IPS DF 4.7 (cell line): ENCODE data around the gene KLHL36.

Experiments used
- DNase-seq: peaks from one replicate; pipeline ENCODE4 v3.0.0-alpha.2; 2013; ENCODE audit warnings: low spot score; ENCODE audit errors: extremely low read depth

The KLHL36 gene

GRCh38 chr16:84641643-84642358, 6.5 kb upstream of the KLHL36 start:
- no peak for DNase-seq

GRCh38 chr16:84643180-84643583, 5.1 kb upstream of the KLHL36 start:
- no peak for DNase-seq

- no peak for DNase-seq
These were observed 4.6 kb upstream of the KLHL36 start for GRCh38 chr16:84643674-84644073.

- no peak for DNase-seq
These were observed 542 bp downstream of the KLHL36 start for GRCh38 chr16:84648595-84649510.

GRCh38 chr16:84649511-84649861, 1.2 kb downstream of the KLHL36 start:
- no peak for DNase-seq

- no peak for DNase-seq
These were observed 2.0 kb downstream of the KLHL36 start for GRCh38 chr16:84650062-84650991.

- DNase-seq: no peak
These were observed 4.3 kb downstream of the KLHL36 start for GRCh38 chr16:84652566-84652965.

- no peak for DNase-seq
These were observed 5.9 kb downstream of the KLHL36 start for GRCh38 chr16:84654238-84654637.

- DNase-seq: no peak
These were observed 6.7 kb downstream of the KLHL36 start for GRCh38 chr16:84654998-84655397.

- DNase-seq: no peak
These were observed 8.3 kb downstream of the KLHL36 start for GRCh38 chr16:84656649-84657048.

- no peak for DNase-seq
These were observed 9.0 kb downstream of the KLHL36 start for GRCh38 chr16:84657229-84657837.

- DNase-seq: no peak
These were observed 10.4 kb downstream of the KLHL36 start for GRCh38 chr16:84658690-84659089.

- no peak for DNase-seq
These were observed 11.5 kb downstream of the KLHL36 start for GRCh38 chr16:84659656-84660300.

- DNase-seq: no peak
These were observed 12.7 kb downstream of the KLHL36 start for GRCh38 chr16:84660973-84661372.

GRCh38 chr16:84661418-84662060, 13.2 kb downstream of the KLHL36 start:
- DNase-seq: no peak

- no peak for DNase-seq
These were observed 14.2 kb downstream of the KLHL36 start for GRCh38 chr16:84662471-84662870.

GRCh38 chr16:84663433-84664101, 15.3 kb downstream of the KLHL36 start:
- DNase-seq: no peak

- DNase-seq: no peak
These were observed 17.0 kb downstream of the KLHL36 start for GRCh38 chr16:84665359-84665758.

- no peak for DNase-seq
These were observed 17.5 kb downstream of the KLHL36 start for GRCh38 chr16:84665843-84666242.
